ENCODE data around the gene LITAF. TPM values are rescaled to one million over a fixed set of nuclear protein-coding genes. Genes with fewer than 3 reads are reported as not detected.

Gene LITAF
- total and polyA plus RNA-seq, 2 of the 4 experiments (the other 2 are of a cell fraction) = 113 to 206 TPM

DNA sequence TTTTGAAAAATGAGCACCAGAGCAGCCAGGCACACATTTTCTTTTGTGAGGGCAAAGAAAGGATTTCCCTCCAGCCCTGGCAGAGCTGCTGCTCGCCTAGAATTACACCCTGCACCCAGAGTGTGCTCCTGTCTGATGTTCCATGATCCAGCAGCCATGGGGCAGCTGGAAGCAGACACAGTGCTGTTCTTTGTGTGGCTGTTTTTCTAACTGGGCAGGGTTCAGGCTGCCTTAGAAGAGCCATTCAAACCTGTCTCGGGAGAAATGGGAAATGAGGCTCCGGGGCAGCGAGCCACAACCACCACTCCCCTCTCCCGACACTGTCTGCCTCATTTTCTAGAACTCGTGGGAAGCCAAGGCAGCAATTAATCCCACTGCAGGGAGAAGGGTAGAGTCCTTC lies 28.9 kb downstream of the LITAF start:
- no peak overlapping the region for H3K4ac ChIP-seq (ENCODE audit: low read depth, low read length)
- POLR2A ChIA-PET (ENCODE audit: unreplicated experiment) = no interaction called here
- peaks cover 10% of the 10 kb centered on the region for H3K9me3 ChIP-seq (ENCODE audit: control insufficient read depth, insufficient read depth, low read length)
- no peak overlapping the region for H2AFZ ChIP-seq (replicated peaks; ENCODE audit: low read length, poor library complexity)
- no peak overlapping the region for H2BK15ac ChIP-seq (ENCODE audit: low read depth, low read length)
- no peak overlapping the region for H3K18ac ChIP-seq (ENCODE audit: low read depth, low read length)
- WGBS, 2 experiments (ENCODE audit: extremely low coverage in 2 of 2, insufficient read length in 1 of 2) = 83% methylated on average over 3 of the region's 6 CpGs; no CpG with 5 or more reads in 1 of the 2 experiments
- H2BK5ac ChIP-seq (ENCODE audit: low read depth, low read length, poor library complexity, severe bottlenecking) = no peak overlapping the region
- peaks cover 35 to 79% of the 10 kb centered on the region in 2 experiments for H3K79me1 ChIP-seq (ENCODE audit: low read depth in 1 of 2, low read length in 2 of 2)
- intact Hi-C loops (cut with micrococcal nuclease) (no loop called here), dilution Hi-C loops (cut with HindIII; ENCODE audit: low sequenced_read_pairs, unreplicated experiment) (no loop called here), in situ Hi-C loops (cut with MboI; ENCODE audit: low sequenced_read_pairs) (no loop called here)
- TF ChIP-seq RFX5 (IDR thresholded peaks at IDR 0.05; ENCODE audit: low read depth, low read length) (no peak), MAFK (IDR thresholded peaks at IDR 0.05; ENCODE audit: low read depth, low read length) (no peak), BHLHE40 (IDR thresholded peaks at IDR 0.05; ENCODE audit: low read depth, low read length) (no peak), NFE2L2 (IDR thresholded peaks at IDR 0.05; ENCODE audit: low read depth, low read length) (no peak), POLR2A (IDR thresholded peaks at IDR 0.05; ENCODE audit: low read depth, low read length) (no peak), CHD1 (IDR thresholded peaks at IDR 0.05; ENCODE audit: low read depth, low read length) (no peak)
- TF ChIP-seq, protein P1, sequence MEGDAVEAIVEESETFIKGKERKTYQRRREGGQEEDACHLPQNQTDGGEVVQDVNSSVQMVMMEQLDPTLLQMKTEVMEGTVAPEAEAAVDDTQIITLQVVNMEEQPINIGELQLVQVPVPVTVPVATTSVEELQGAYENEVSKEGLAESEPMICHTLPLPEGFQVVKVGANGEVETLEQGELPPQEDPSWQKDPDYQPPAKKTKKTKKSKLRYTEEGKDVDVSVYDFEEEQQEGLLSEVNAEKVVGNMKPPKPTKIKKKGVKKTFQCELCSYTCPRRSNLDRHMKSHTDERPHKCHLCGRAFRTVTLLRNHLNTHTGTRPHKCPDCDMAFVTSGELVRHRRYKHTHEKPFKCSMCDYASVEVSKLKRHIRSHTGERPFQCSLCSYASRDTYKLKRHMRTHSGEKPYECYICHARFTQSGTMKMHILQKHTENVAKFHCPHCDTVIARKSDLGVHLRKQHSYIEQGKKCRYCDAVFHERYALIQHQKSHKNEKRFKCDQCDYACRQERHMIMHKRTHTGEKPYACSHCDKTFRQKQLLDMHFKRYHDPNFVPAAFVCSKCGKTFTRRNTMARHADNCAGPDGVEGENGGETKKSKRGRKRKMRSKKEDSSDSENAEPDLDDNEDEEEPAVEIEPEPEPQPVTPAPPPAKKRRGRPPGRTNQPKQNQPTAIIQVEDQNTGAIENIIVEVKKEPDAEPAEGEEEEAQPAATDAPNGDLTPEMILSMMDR (conservative IDR thresholded peaks at IDR 0.05; ENCODE audit: low read depth, low read length) = no peak
- TF ChIP-seq, protein P2, sequence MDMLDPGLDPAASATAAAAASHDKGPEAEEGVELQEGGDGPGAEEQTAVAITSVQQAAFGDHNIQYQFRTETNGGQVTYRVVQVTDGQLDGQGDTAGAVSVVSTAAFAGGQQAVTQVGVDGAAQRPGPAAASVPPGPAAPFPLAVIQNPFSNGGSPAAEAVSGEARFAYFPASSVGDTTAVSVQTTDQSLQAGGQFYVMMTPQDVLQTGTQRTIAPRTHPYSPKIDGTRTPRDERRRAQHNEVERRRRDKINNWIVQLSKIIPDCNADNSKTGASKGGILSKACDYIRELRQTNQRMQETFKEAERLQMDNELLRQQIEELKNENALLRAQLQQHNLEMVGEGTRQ (IDR thresholded peaks at IDR 0.05; ENCODE audit: low read depth, low read length) = no peak
- H4K8ac ChIP-seq (ENCODE audit: low read depth in 2 of 2, low read length in 2 of 2) = no peak overlapping the region
- H3K9me1 ChIP-seq (ENCODE audit: insufficient read depth, low read length) = peaks cover 14% of the 10 kb centered on the region
- no peak overlapping the region for H3K4me3 ChIP-seq (ENCODE audit: insufficient read depth, low read depth, low read length)
- H3K27ac ChIP-seq (ENCODE audit: insufficient read depth, low read length) = no peak overlapping the region
- no peak overlapping the region for H3K9ac ChIP-seq (ENCODE audit: low read depth, low read length)
- H2AK9ac ChIP-seq (replicated peaks; ENCODE audit: low read depth, low read length, poor library complexity) = no peak overlapping the region
- peaks cover 32% of the 10 kb centered on the region for H4K20me1 ChIP-seq (ENCODE audit: insufficient read depth, low read length)
- H2BK120ac ChIP-seq (ENCODE audit: low read depth, low read length) = no peak overlapping the region
- H4K5ac ChIP-seq (ENCODE audit: low read depth, low read length) = no peak overlapping the region
- CTCF ChIA-PET = no interaction called here
- no peak for ATAC-seq (ENCODE audit: low read depth)
- no TSS peak for BruUV-seq (replicated peaks)
- no peaks in the 10 kb centered on the region for H3K27me3 ChIP-seq (ENCODE audit: control insufficient read depth, insufficient read depth, low read length)
- DNase-seq = no peak
- H2BK20ac ChIP-seq (ENCODE audit: low read depth, low read length) = no peak overlapping the region
- H3K56ac ChIP-seq (ENCODE audit: extremely low read depth, insufficient read depth, low read length) = no peak overlapping the region
- no peak overlapping the region for H3K14ac ChIP-seq (replicated peaks; ENCODE audit: low read depth, low read length)
- no peak overlapping the region for H4K91ac ChIP-seq (ENCODE audit: insufficient read depth, low read depth, low read length)
- H3K23ac ChIP-seq (ENCODE audit: low read depth, low read length) = no peak overlapping the region
- H3K36me3 ChIP-seq (ENCODE audit: control insufficient read depth, insufficient read depth, low read length) = peaks cover 52% of the 10 kb centered on the region
- no peak overlapping the region for H2AK5ac ChIP-seq (ENCODE audit: low read depth, low read length)
- H3K4me2 ChIP-seq (ENCODE audit: low read depth, low read length) = no peak overlapping the region
- H3K4me1 ChIP-seq (ENCODE audit: control insufficient read depth, insufficient read depth, low read length) = peaks cover 14% of the 10 kb centered on the region
